Epithelial cell of esophagus (primary cell): Measurements from ENCODE around the gene SEC24B.

Source experiments
- DNase-seq: peaks from one replicate; pipeline ENCODE4 v3.0.0; 2010; ENCODE audit warnings: low read depth
- H3K4me3 ChIP-seq: 2 replicates; pipeline ENCODE4 v1.5.1; 2011; ENCODE audit warnings: mild to moderate bottlenecking, low read length, control low read depth
- TF ChIP-seq, protein P1 (sequence below): IDR thresholded peaks from 2 replicates; pipeline ENCODE4 v1.5.1; 2011; ENCODE audit warnings: low read depth, mild to moderate bottlenecking, low read length, control low read depth, inconsistent platforms; ENCODE audit not compliant: insufficient read depth; ENCODE audit errors: missing control alignments

SEC24B gene

DNA sequence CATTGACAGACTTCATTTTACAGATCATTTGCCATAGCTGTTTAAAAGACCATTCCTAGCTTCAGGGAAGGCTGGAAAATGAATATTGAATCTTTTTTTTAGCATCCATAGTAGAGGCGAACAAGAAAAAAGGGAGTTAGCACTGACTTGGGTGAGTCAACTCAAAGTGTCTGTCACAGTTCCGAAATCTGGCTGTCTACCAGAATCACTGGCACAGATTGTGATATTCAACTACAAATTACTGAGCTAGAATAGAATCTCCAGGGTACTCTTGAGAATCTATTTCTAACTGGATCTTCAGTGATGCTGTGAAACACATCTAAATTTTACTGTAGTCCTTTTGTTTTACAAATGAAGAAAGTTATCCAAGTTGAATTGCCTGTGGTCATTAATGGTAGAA lies 31.5 kb downstream of the SEC24B start:
- H3K4me3 ChIP-seq = no peak overlapping the region
- TF ChIP-seq, protein P1, sequence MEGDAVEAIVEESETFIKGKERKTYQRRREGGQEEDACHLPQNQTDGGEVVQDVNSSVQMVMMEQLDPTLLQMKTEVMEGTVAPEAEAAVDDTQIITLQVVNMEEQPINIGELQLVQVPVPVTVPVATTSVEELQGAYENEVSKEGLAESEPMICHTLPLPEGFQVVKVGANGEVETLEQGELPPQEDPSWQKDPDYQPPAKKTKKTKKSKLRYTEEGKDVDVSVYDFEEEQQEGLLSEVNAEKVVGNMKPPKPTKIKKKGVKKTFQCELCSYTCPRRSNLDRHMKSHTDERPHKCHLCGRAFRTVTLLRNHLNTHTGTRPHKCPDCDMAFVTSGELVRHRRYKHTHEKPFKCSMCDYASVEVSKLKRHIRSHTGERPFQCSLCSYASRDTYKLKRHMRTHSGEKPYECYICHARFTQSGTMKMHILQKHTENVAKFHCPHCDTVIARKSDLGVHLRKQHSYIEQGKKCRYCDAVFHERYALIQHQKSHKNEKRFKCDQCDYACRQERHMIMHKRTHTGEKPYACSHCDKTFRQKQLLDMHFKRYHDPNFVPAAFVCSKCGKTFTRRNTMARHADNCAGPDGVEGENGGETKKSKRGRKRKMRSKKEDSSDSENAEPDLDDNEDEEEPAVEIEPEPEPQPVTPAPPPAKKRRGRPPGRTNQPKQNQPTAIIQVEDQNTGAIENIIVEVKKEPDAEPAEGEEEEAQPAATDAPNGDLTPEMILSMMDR = no peak
- DNase-seq = peak; percentile 17

DNA sequence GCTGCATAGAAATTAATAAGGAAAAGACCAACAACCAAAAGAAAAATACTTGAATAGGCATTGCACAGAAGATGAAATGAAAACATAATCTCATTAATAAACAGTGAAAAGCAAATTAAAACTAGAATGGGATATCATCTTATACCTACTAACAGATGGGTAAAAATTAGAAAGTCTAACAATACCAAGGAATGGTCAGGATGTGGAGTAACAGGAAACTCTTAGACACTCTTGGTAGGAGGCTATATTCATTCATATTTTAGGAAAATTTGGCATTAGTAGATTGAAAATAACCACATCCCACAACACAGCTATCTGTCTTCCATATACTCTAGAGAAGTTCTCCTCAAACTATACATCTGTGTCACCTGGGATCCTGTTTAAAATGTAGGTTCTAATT lies 36.3 kb downstream of the SEC24B start:
- no peak for DNase-seq
- no peak overlapping the region for H3K4me3 ChIP-seq
- TF ChIP-seq, protein P1 = no peak

DNA sequence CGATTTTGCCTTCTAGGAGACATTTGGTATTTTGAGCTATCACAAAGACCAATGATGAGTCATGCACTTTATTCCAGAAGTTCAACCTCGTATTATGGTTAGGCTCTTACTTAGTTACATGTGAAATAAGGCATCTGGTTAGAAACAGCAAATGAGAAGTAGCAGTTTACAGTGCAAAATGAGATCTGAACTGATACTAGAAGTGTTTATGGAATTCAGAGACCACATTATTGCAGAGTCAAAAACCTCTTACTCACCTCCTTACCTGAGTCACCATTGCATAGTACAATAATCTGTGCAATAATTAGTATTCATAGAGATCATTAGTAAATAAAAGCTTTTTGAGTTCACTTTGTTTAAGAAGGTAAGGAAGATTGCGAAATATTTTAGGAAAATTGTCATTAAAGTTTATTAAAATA lies 38.7 kb downstream of the SEC24B start:
- DNase-seq = peak; percentile 78
- TF ChIP-seq, protein P1 = no peak

GRCh38 chr4:109473824-109474223 lies 40.2 kb downstream of the SEC24B start:
- H3K4me3 ChIP-seq = no peak overlapping the region
- no peak for DNase-seq
- TF ChIP-seq, protein P1 = no peak

More for the DNA sequence above, 38.7 kb downstream of the SEC24B start:
- H3K4me3 ChIP-seq = no peak overlapping the region

DNA sequence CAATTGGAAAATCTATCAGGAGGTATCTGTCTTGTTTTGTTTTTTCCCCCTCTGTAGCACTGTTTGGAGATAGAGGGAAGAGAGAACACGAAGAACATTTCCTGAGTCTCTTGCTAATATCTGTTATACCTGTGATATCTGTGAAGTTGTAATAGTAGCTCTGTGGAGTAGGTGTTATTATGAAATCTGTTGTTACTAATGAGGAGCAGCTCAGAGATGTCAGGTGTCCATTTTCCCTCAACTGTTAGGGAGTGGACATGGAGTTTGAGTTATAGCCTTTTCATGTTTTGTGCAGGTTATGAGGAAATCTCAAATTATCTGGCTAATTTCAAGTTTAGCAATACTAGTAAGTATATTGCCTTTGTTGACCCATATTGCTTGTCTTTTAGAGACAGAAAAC lies 52.4 kb downstream of the SEC24B start:
- no peak for DNase-seq
- no peak overlapping the region for H3K4me3 ChIP-seq
- TF ChIP-seq, protein P1 = no peak

DNA sequence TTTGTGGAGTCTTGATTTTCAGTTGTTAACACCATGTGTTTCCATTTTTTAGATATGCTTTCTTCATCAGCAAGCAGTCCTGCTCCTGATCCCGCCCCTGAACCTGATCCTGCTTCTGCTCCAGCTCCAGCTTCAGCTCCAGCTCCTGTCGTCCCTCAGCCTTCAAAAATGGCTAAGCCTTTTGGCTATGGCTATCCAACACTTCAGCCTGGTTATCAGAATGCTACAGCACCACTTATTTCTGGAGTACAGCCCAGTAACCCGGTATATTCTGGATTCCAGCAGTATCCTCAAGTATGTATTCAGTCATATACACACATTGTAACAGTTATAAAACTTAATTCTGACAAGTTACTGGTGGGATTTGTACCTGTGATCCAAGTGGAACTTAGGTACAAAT lies 60.9 kb downstream of the SEC24B start:
- TF ChIP-seq, protein P1 = no peak
- no peak for DNase-seq
- no peak overlapping the region for H3K4me3 ChIP-seq

DNA sequence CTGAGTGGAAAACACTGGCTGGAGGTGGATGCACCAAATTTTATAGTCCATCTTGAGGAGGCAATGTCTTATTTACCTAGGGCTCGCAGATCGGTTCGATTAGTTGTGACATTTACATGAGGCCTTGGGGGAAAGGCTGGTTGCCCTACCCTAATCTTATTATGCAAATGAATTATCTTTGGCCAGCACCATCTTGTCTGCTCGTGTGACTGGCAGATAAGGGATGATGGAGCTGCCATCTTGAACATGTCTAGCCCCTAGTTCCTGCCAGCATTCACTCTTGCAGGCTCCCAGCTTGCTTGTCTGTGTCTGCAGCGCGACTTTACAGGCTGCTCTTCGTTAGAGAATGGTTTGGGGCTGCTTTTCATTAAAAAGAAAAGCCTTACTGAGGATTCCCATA lies 61.9 kb downstream of the SEC24B start:
- H3K4me3 ChIP-seq = no peak overlapping the region
- no peak for DNase-seq

More for the DNA sequence above, 61.9 kb downstream of the SEC24B start:
- TF ChIP-seq, protein P1 = no peak
